ENCODE data around the gene RBMS3. TPM values are rescaled to one million over a fixed set of nuclear protein-coding genes. Genes with fewer than 3 reads are reported as not detected.

The RBMS3 gene
- total RNA-seq, 1 donor from 2014 or later, result 33.0 TPM

GRCh38 chr3:29608414-29609327, 327.8 kb downstream of the RBMS3 start:
- no peaks in the 10 kb centered on the region for H4K20me1 ChIP-seq (ENCODE audit: insufficient read depth, low read length)
- Mint-ChIP-seq H3K4me1 (ENCODE audit: low read depth, unreplicated experiment) (peaks cover 11% of the 10 kb centered on the region), H3K27me3 (ENCODE audit: low read depth, unreplicated experiment) (no peaks in the 10 kb centered on the region), H3K9me3 (ENCODE audit: unreplicated experiment) (no peaks in the 10 kb centered on the region), H3K36me3 (ENCODE audit: low read depth, unreplicated experiment) (no peaks in the 10 kb centered on the region), H3K27ac (ENCODE audit: unreplicated experiment) (no peak overlapping the region), H3K4me3 (ENCODE audit: unreplicated experiment) (no peak overlapping the region)
- no peak overlapping the region for H3K9ac ChIP-seq (ENCODE audit: low read length)
- no peaks in the 10 kb centered on the region for H3K9me3 ChIP-seq (ENCODE audit: insufficient read depth, low read depth, low read length)
- H3K27me3 ChIP-seq (ENCODE audit: insufficient read depth, low read length), result no peaks in the 10 kb centered on the region
- H3K79me2 ChIP-seq (ENCODE audit: insufficient read depth, low read length), result no peaks in the 10 kb centered on the region
- no peak overlapping the region for H2AFZ ChIP-seq (ENCODE audit: low read depth, low read length)
- DNase-seq (ENCODE audit: low read depth), result no peak
- TF ChIP-seq, protein P1, sequence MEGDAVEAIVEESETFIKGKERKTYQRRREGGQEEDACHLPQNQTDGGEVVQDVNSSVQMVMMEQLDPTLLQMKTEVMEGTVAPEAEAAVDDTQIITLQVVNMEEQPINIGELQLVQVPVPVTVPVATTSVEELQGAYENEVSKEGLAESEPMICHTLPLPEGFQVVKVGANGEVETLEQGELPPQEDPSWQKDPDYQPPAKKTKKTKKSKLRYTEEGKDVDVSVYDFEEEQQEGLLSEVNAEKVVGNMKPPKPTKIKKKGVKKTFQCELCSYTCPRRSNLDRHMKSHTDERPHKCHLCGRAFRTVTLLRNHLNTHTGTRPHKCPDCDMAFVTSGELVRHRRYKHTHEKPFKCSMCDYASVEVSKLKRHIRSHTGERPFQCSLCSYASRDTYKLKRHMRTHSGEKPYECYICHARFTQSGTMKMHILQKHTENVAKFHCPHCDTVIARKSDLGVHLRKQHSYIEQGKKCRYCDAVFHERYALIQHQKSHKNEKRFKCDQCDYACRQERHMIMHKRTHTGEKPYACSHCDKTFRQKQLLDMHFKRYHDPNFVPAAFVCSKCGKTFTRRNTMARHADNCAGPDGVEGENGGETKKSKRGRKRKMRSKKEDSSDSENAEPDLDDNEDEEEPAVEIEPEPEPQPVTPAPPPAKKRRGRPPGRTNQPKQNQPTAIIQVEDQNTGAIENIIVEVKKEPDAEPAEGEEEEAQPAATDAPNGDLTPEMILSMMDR (IDR thresholded peaks at IDR 0.05; ENCODE audit: insufficient read depth, low read depth, low read length), result no peak
- no peak for TF ChIP-seq EZH2 (IDR thresholded peaks at IDR 0.05; ENCODE audit: insufficient read depth, low read length)
- no peak overlapping the region for H3K4me3 ChIP-seq (ENCODE audit: insufficient read depth, low read depth, low read length)
- no peaks in the 10 kb centered on the region for H3K36me3 ChIP-seq (ENCODE audit: insufficient read depth, low read length)
- no peak for FAIRE-seq
- no peak overlapping the region for H3K27ac ChIP-seq (ENCODE audit: low read depth, low read length)
- no peaks in the 10 kb centered on the region for H3K4me1 ChIP-seq (ENCODE audit: insufficient read depth, low read length)
- no peak overlapping the region for H3K4me2 ChIP-seq (ENCODE audit: low read length)

GRCh38 chr3:29609328-29609811, 328.5 kb downstream of the RBMS3 start:
- TF ChIP-seq, protein P1 (IDR thresholded peaks at IDR 0.05; ENCODE audit: insufficient read depth, low read depth, low read length), result no peak
- TF ChIP-seq EZH2 (IDR thresholded peaks at IDR 0.05; ENCODE audit: insufficient read depth, low read length), result no peak
- DNase-seq (ENCODE audit: low read depth) (no peak), FAIRE-seq (no peak)
- Histone ChIP-seq H3K4me3 (ENCODE audit: insufficient read depth, low read depth, low read length) (no peak overlapping the region), H3K79me2 (ENCODE audit: insufficient read depth, low read length) (no peaks in the 10 kb centered on the region), H3K4me1 (ENCODE audit: insufficient read depth, low read length) (no peaks in the 10 kb centered on the region), H3K9me3 (ENCODE audit: insufficient read depth, low read depth, low read length) (no peaks in the 10 kb centered on the region), H3K4me2 (ENCODE audit: low read length) (no peak overlapping the region), H4K20me1 (ENCODE audit: insufficient read depth, low read length) (no peaks in the 10 kb centered on the region), H3K9ac (ENCODE audit: low read length) (no peak overlapping the region), H3K36me3 (ENCODE audit: insufficient read depth, low read length) (no peaks in the 10 kb centered on the region), H3K27me3 (ENCODE audit: insufficient read depth, low read length) (no peaks in the 10 kb centered on the region), H3K27ac (ENCODE audit: low read depth, low read length) (no peak overlapping the region), H2AFZ (ENCODE audit: low read depth, low read length) (no peak overlapping the region)
- H3K27me3 Mint-ChIP-seq (ENCODE audit: low read depth, unreplicated experiment), result no peaks in the 10 kb centered on the region
- no peaks in the 10 kb centered on the region for H3K9me3 Mint-ChIP-seq (ENCODE audit: unreplicated experiment)
- H3K4me3 Mint-ChIP-seq (ENCODE audit: unreplicated experiment), result no peak overlapping the region
- H3K36me3 Mint-ChIP-seq (ENCODE audit: low read depth, unreplicated experiment), result no peaks in the 10 kb centered on the region
- peaks cover 11% of the 10 kb centered on the region for H3K4me1 Mint-ChIP-seq (ENCODE audit: low read depth, unreplicated experiment)
- H3K27ac Mint-ChIP-seq (ENCODE audit: unreplicated experiment), result no peak overlapping the region

- Histone ChIP-seq H3K4me3 (ENCODE audit: insufficient read depth, low read depth, low read length) (no peak overlapping the region), H3K9me3 (ENCODE audit: insufficient read depth, low read depth, low read length) (no peaks in the 10 kb centered on the region), H3K36me3 (ENCODE audit: insufficient read depth, low read length) (no peaks in the 10 kb centered on the region), H3K4me1 (ENCODE audit: insufficient read depth, low read length) (no peaks in the 10 kb centered on the region), H3K79me2 (ENCODE audit: insufficient read depth, low read length) (no peaks in the 10 kb centered on the region), H3K27ac (ENCODE audit: low read depth, low read length) (no peak overlapping the region), H3K27me3 (ENCODE audit: insufficient read depth, low read length) (no peaks in the 10 kb centered on the region), H3K9ac (ENCODE audit: low read length) (no peak overlapping the region), H3K4me2 (ENCODE audit: low read length) (no peak overlapping the region), H2AFZ (ENCODE audit: low read depth, low read length) (no peak overlapping the region), H4K20me1 (ENCODE audit: insufficient read depth, low read length) (no peaks in the 10 kb centered on the region)
- H3K27ac Mint-ChIP-seq (ENCODE audit: unreplicated experiment), result no peak overlapping the region
- H3K36me3 Mint-ChIP-seq (ENCODE audit: low read depth, unreplicated experiment), result peaks cover under 1% of the 10 kb centered on the region
- no peaks in the 10 kb centered on the region for H3K9me3 Mint-ChIP-seq (ENCODE audit: unreplicated experiment)
- FAIRE-seq (no peak), DNase-seq (ENCODE audit: low read depth) (no peak)
- no peak overlapping the region for H3K4me3 Mint-ChIP-seq (ENCODE audit: unreplicated experiment)
- TF ChIP-seq, protein P1 (IDR thresholded peaks at IDR 0.05; ENCODE audit: insufficient read depth, low read depth, low read length), result no peak
- TF ChIP-seq EZH2 (IDR thresholded peaks at IDR 0.05; ENCODE audit: insufficient read depth, low read length), result no peak
- peaks cover 11% of the 10 kb centered on the region for H3K4me1 Mint-ChIP-seq (ENCODE audit: low read depth, unreplicated experiment)
- H3K27me3 Mint-ChIP-seq (ENCODE audit: low read depth, unreplicated experiment), result no peaks in the 10 kb centered on the region
These were observed 329.9 kb downstream of the RBMS3 start for GRCh38 chr3:29610781-29611180.
